ENCODE measurements around the gene CAPZB. TPM values are rescaled to one million over a fixed set of nuclear protein-coding genes. Genes with fewer than 3 reads are reported as not detected.
A peak's percentile ranks its signal among the peaks of the same experiment; 100 is the strongest.

The CAPZB gene
- polyA plus RNA-seq, 3 donors = 290 to 504 (median 407) TPM

- H3K4me3 Mint-ChIP-seq = no peak overlapping the region
- Histone ChIP-seq H2AFZ (ENCODE audit: insufficient read depth, low read depth, low read length, poor library complexity, severe bottlenecking) (no peak overlapping the region), H4K20me1 (ENCODE audit: insufficient read depth, low read length) (peaks cover 100% of the 10 kb centered on the region), H3K27me3 (ENCODE audit: control insufficient read depth in 2 of 2, insufficient read depth in 2 of 2, low read length in 2 of 2) (no peaks in the 10 kb centered on the region), H3K4me2 (replicated peaks; ENCODE audit: extremely low read depth, low read length, poor library complexity, severe bottlenecking) (no peak overlapping the region), H3K4me3 (replicated peaks in 1 of 3; ENCODE audit: low read depth in 2 of 3, low read length in 3 of 3) (no peak overlapping the region), H3K27ac (ENCODE audit: low read depth in 1 of 2, low read length in 2 of 2) (no peak overlapping the region), H3K4me1 (ENCODE audit: control insufficient read depth in 1 of 2, insufficient read depth in 2 of 2, low read length in 2 of 2) (no peaks in the 10 kb centered on the region), H3K79me2 (ENCODE audit: insufficient read depth, low read length) (peaks cover 96% of the 10 kb centered on the region), H3K9ac (ENCODE audit: insufficient read depth, low read length, poor library complexity, severe bottlenecking) (no peak overlapping the region), H3K36me3 (replicated peaks in 1 of 2; ENCODE audit: control insufficient read depth in 1 of 2, insufficient read depth in 2 of 2, low read length in 2 of 2) (peaks cover 12 to 98% of the 10 kb centered on the region in 2 donors), H3K9me3 (replicated peaks in 1 of 2; ENCODE audit: control insufficient read depth in 1 of 2, insufficient read depth in 1 of 2, low read length in 2 of 2) (no peaks in the 10 kb centered on the region)
- 80% methylated on average over 7 of the region's 8 CpGs for WGBS (ENCODE audit: insufficient coverage)
- peaks cover 48 to 89% of the 10 kb centered on the region in 2 donors for H3K36me3 Mint-ChIP-seq
- H3K27ac Mint-ChIP-seq = peak overlapping the region in 2 of 7 donors; percentile 37 to 48
- intact Hi-C loops (cut with micrococcal nuclease) = no loop called here
- peaks cover 5% of the 10 kb centered on the region for H3K4me1 Mint-ChIP-seq
- H3K27me3 Mint-ChIP-seq (ENCODE audit: low read depth in 3 of 3) = peaks cover 0 to 2% (median 0%) of the 10 kb centered on the region in 3 donors
- DNase-seq = no peak
- no peaks in the 10 kb centered on the region for H3K9me3 Mint-ChIP-seq
- TF ChIP-seq CTCF (IDR thresholded peaks at IDR 0.05) = no peak
Measured at GRCh38 chr1:19407494-19408096, 77.7 kb downstream of the CAPZB start.

GRCh38 chr1:19406680-19407079 is 78.7 kb downstream of the CAPZB start:
- no peak for TF ChIP-seq CTCF (IDR thresholded peaks at IDR 0.05)
- Histone ChIP-seq H3K79me2 (ENCODE audit: insufficient read depth, low read length) (peaks cover 96% of the 10 kb centered on the region), H4K20me1 (ENCODE audit: insufficient read depth, low read length) (peaks cover 100% of the 10 kb centered on the region)

More at GRCh38 chr1:19406680-19407079, 78.7 kb downstream of the CAPZB start:
- Mint-ChIP-seq H3K27ac (peak overlapping the region in 1 of 7 donors; percentile 48), H3K4me3 (no peak overlapping the region), H3K4me1 (peaks cover 5% of the 10 kb centered on the region), H3K27me3 (ENCODE audit: low read depth in 3 of 3) (peaks cover 0 to 2% (median 0%) of the 10 kb centered on the region in 3 donors), H3K9me3 (no peaks in the 10 kb centered on the region), H3K36me3 (peaks cover 46 to 87% of the 10 kb centered on the region in 2 donors)
- H3K27me3 ChIP-seq (ENCODE audit: control insufficient read depth in 2 of 2, insufficient read depth in 2 of 2, low read length in 2 of 2) = no peaks in the 10 kb centered on the region
- intact Hi-C loops (cut with micrococcal nuclease) = no loop called here
- H3K9me3 ChIP-seq (replicated peaks in 1 of 2; ENCODE audit: control insufficient read depth in 1 of 2, insufficient read depth in 1 of 2, low read length in 2 of 2) = no peaks in the 10 kb centered on the region
- peaks cover 14 to 98% of the 10 kb centered on the region in 2 donors for H3K36me3 ChIP-seq (replicated peaks in 1 of 2; ENCODE audit: control insufficient read depth in 1 of 2, insufficient read depth in 2 of 2, low read length in 2 of 2)
- 88% methylated on average over 3 of the region's 5 CpGs for WGBS (ENCODE audit: insufficient coverage)
- H3K9ac ChIP-seq (ENCODE audit: insufficient read depth, low read length, poor library complexity, severe bottlenecking) = no peak overlapping the region
- DNase-seq = no peak
- no peak overlapping the region for H3K27ac ChIP-seq (ENCODE audit: low read depth in 1 of 2, low read length in 2 of 2)
- H3K4me3 ChIP-seq (replicated peaks in 1 of 3; ENCODE audit: low read depth in 2 of 3, low read length in 3 of 3) = no peak overlapping the region
- H2AFZ ChIP-seq (ENCODE audit: insufficient read depth, low read depth, low read length, poor library complexity, severe bottlenecking) = no peak overlapping the region
- H3K4me2 ChIP-seq (replicated peaks; ENCODE audit: extremely low read depth, low read length, poor library complexity, severe bottlenecking) = no peak overlapping the region
- H3K4me1 ChIP-seq (ENCODE audit: control insufficient read depth in 1 of 2, insufficient read depth in 2 of 2, low read length in 2 of 2) = no peaks in the 10 kb centered on the region

Measured in CD14-positive monocyte (primary cell).